HG02610 (cell line): Measurements from ENCODE around the gene CHST15.
"Not testable (repeated sequence)": the region's sequence is repeated elsewhere in the genome, so short reads cannot be mapped to it uniquely, and the experiment has no call there.

Experiments
- ATAC-seq: cut with Tn5 transposase; IDR thresholded peaks from one replicate; pipeline ENCODE4 v1.9.1; 2021; ENCODE audit warnings: mild to moderate bottlenecking, moderate library complexity; ENCODE audit not compliant: unreplicated experiment

Gene CHST15

DNA sequence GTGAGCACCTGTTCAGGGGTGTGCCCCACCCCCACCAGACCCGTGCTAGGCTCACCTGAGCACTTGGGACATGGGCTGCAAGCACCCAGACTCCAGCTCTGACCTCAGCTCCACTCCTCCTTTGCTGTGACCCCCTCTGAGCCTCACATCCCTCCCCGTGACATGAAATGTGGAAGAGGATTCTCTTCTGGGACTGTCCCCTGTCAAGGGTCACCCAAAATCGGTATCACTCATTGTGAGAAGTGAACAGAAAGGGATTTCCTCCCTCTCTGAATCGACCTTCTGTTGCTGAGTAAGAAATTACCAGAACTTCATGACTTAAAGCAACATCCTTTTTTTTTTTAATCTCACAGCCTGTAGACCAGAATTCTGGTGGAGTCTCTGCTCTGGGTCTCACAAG, 6.2 kb upstream of the CHST15 start:
- peak; percentile 48 for ATAC-seq

DNA sequence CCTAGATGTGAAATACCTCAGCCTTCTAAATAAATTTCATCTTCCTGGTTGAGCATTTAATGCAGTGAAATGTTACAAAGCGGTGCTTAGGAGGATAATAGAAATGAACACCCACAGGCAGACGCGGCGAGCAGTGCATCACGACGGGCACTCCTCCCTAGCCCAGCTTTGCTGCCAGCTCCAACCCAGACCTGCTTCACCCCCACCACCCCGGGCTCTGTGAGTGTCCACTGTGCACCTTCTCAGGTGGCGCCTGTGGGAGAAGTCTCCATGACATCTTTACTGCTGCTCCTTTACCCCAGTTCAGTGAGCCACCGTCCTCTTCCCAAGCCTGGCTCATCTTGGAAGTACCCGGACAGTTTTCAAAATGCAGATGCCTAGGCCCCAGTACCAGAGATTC, 5.2 kb upstream of the CHST15 start:
- ATAC-seq, result no peak

GRCh38 chr10:124097883-124098282, 4.5 kb upstream of the CHST15 start:
- ATAC-seq, result no peak

DNA sequence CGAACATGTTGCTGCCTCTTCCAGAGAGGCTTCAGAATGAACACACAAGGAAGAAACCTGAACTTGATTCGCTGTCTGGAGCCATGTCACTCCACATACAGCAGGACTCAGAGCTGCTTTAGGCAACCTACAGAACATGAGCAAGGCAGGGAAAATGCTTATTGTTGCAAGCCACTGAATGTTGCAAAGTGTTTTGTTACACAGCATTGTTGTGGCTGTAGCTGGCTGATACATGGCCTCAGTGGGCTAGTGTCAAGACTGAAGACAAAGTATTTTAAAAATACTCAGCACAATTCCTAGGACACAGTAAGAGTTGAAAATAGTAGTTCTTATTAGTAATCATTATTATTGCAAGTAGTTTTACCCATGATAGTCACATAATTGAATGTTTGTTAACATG, 3.1 kb upstream of the CHST15 start:
- ATAC-seq, result no peak

DNA sequence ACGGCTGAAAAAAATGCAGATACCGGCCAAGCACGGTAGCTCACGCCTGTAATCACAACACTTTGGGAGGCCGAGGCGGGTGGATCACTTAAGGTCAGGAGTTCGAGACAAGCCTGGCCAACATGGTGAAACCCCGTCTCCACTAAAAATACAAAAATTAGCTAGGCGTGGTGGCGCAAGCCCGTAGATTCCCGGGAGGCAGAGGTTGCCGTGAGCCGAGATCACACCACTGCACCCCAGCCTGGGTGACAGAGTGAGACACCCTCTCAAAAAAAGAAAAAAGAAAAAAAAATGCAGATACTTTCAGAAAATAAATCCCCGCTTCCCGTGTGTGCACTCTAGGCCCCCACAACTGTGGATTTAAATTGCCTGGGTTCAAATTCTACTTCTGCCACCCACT, 2.4 kb upstream of the CHST15 start:
- not testable (repeated sequence) for ATAC-seq

GRCh38 chr10:124095096-124095495, 1.7 kb upstream of the CHST15 start:
- ATAC-seq, result no peak

- no peak for ATAC-seq
These were observed 1.0 kb upstream of the CHST15 start for GRCh38 chr10:124094419-124094785.

DNA sequence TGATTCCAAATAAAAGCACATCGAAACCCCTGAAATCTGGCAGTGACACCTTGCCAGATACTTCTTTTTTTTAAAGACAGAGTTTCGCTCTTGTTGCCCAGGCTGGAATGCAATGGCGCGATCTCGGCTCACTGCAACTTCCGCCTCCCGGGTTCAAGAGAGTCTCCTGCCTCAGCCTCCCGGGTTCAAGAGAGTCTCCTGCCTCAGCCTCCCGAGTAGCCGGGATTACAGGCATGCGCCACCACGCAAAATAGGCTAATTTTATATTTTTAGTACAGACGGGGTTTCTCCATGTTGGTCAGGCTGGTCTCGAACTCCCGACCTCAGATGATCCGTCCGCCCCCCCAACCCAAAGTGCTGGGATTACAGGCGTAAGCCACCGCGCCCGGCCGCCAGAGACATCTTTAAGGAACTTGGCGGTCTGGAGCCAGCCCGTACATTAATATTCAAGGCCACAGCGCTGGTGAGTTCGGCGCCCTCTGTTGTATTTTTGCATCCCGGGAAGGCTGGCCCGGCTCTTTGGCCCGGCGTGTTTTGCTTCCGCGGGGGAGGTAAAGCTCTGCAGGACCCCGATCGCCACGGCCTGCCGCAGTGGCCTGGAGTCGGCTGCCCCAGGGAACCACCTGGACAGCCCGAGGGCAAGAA, 498 bp upstream of the CHST15 start:
- ATAC-seq, result not testable (repeated sequence)

DNA sequence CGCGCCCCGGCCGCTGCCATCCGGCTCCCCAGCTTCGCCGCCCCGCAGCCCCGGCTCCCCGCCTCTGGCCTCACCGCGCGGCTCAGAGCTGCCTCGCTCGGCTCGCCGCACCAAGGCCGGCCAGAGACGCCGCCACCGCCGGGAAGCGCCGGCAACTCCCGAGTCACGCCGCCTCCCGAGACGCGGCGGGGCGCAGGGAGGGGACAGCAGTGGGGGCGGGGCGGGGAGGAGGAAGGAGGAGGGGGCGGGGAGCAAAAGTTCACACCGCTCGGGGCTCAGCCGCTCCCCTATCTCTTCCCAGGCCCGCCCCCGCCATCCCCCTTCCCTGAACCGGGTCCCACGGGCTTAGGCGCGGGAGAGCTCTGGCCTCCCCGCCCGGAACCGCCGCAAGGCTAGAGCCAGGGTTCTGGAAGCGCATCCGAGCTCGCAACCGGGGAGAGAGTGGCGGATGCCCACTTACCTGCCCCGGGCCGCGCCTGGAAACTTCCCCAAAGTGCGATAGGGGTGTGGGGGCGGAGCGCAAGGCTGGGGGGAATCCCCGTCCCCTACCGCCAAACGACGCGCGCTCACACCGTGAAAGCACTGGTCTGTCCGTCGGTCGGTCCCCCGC, 1.0 kb downstream of the CHST15 start:
- ATAC-seq, result no peak

- ATAC-seq, result no peak
These were observed 1.6 kb downstream of the CHST15 start for GRCh38 chr10:124091646-124092249.

GRCh38 chr10:124090601-124091209, 2.7 kb downstream of the CHST15 start:
- no peak for ATAC-seq

- ATAC-seq, result no peak
These were observed 3.5 kb downstream of the CHST15 start for GRCh38 chr10:124089859-124090258.

DNA sequence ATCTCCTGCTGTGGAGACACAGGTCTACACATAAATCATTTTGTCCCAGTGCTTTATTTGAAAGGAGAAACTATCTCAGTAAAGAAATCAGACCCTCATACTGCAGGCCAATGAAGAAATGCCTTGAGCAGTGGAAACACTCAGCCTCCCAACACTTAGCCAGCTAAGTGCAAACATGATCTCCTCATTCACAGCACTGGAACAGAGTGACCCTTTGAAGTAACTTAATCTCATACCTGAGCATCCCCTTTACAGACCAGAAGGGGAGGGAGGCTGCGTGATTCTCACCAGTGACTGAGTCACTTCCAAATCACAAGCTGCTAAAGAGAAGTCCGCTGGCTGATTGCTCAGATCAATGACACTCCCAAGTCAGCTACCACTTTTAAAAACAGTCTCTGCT, 4.5 kb downstream of the CHST15 start:
- ATAC-seq, result no peak

- no peak for ATAC-seq
These were observed 5.4 kb downstream of the CHST15 start for GRCh38 chr10:124087672-124088634.

DNA sequence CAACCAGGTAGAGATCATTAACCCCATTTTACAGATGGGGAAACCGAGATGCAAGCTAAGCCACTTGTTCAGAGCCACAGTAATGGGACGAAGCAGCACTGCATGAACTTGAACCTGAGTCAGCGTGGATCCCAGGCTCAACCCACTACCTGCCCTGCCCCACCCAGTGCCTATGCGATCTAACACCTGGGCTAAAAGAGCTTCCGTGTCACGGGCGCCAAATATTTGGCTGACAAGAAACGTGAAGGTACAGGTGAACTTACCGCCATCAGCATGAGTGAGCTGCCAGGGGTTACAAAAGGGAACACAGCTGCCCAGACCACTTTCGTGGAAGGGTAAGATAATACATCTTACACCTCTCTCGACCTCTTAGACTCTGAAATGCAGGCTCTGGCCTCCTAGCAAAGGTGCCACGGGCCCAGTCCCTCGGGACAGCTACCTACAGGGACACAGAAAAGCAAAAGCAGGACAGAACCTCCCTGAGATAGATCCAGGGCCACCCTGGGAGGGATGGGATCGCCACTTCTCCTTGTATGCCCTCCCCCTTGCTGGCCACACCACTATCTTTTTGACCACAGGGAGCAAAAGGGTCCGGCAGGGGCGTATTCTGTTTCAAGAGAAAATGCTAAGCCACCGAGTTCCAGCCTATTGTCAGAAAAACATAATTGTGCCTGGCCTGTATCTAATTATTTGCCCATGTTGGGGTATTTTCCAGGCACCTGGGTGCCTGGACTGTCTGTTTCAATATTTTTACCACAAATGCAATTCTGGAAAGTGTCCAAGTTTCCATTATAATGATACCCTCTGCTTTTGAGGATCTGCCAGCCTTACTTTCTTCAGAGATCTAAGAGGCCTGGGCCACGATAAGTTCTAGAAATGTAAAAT, 6.4 kb downstream of the CHST15 start:
- ATAC-seq, result no peak

- ATAC-seq, result no peak
These were observed 7.2 kb downstream of the CHST15 start for GRCh38 chr10:124086097-124086710.

DNA sequence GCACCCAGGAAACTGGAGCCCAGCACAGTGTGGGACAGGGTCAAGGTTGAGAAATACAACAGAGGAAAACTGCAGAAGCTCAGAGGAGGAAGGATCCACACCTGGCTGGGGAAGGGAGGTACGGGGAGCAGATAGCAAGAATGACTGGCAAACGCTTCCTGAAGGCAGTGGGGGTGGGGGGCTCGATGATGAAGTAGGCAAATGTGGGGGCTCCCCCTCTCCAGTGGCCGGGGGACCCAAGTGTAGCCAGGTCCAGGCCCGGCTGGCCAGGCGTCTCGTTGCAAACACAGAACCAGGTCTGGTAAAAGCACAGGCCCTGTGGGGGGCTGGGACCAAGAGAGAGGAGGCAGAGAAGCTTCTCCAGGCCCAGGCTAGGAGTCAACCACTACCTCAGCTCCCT, 7.7 kb downstream of the CHST15 start:
- no peak for ATAC-seq

DNA sequence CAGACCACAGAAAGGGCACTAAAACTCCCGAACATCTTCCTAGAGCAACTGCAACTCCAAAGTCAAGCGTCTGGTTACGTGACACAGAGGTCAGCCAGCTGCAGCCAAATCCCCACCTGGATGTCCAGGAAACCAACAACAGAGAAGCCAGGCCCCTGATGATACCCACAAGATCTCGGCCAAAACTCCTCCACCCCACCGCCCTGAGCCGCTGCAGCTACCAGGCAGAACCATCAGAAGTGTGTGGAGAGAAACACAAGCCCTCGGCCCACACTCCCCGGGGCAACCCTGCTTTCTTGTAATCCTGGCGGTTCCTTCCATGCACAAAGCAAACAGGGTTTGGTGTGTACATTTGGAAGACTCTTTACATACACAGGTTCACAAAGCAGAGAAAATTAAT, 8.7 kb downstream of the CHST15 start:
- no peak for ATAC-seq

GRCh38 chr10:124083740-124084397, 9.5 kb downstream of the CHST15 start:
- no peak for ATAC-seq
